A549 (cell line): Measurements from ENCODE around the gene ANGEL1.

ENCODE experiments used
- KDM1A ChIP-seq: fragments of 200-600 bp; sonication (generic); IDR thresholded peaks from 2 replicates; pipeline ENCODE4 v1.6.1; 2016; ENCODE audit warnings: low read depth, mild to moderate bottlenecking
- POLR2A ChIP-seq: IDR thresholded peaks from 2 replicates; pipeline ENCODE4 v1.6.1; 2012; ENCODE audit warnings: mild to moderate bottlenecking, low read length
- ZFP36 ChIP-seq: fragments of 450-650 bp; IDR thresholded peaks from 2 replicates; pipeline ENCODE4 v1.6.1; 2014; ENCODE audit warnings: borderline replicate concordance; ENCODE audit not compliant: partially characterized antibody
- TF ChIP-seq, protein P1 (sequence below): fragments of >200 bp; sonication (Bioruptor Twin); formaldehyde crosslinking; IDR thresholded peaks from 3 replicates; pipeline ENCODE4 v1.5.1; 2016
- TF ChIP-seq, protein P2 (sequence below): IDR thresholded peaks from 2 replicates; pipeline ENCODE4 v1.6.1; 2012
- TF ChIP-seq, protein P3 (sequence below): IDR thresholded peaks from 2 replicates; pipeline ENCODE4 v1.6.1; 2012; ENCODE audit warnings: low read depth, borderline replicate concordance

DNA sequence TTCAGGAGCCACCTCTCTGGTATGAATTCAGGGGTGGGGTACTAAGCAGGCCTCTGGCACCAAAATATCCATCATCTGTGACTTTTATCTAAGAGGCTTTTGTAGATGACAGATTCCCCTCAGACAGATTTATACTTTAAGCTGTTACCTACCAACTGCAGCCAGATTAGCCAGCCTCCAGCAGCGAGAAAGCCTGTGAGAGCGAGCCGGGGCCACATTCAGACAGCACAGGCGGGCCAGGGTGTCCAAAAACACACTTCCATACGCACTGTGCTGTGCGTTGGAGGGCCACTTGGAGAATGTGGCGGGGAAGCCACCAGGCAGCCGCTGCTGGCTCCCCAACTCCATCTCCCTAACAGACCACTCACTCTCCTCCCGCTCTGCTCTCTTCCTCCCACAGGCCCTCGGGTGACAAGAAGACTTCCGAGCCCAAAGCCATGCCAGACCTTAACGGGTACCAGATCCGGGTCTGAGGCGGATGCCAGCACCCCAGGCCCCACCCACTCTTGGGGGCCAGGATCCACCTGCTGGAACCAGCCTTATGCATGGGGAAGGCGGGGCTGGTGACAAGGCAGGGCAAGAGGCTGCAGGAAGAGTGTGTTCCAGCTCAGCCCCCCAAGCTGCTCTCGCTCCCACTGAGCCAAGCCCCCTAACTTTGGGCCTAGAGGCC, 34.0 kb downstream of the ANGEL1 start:
- TF ChIP-seq, protein P1, sequence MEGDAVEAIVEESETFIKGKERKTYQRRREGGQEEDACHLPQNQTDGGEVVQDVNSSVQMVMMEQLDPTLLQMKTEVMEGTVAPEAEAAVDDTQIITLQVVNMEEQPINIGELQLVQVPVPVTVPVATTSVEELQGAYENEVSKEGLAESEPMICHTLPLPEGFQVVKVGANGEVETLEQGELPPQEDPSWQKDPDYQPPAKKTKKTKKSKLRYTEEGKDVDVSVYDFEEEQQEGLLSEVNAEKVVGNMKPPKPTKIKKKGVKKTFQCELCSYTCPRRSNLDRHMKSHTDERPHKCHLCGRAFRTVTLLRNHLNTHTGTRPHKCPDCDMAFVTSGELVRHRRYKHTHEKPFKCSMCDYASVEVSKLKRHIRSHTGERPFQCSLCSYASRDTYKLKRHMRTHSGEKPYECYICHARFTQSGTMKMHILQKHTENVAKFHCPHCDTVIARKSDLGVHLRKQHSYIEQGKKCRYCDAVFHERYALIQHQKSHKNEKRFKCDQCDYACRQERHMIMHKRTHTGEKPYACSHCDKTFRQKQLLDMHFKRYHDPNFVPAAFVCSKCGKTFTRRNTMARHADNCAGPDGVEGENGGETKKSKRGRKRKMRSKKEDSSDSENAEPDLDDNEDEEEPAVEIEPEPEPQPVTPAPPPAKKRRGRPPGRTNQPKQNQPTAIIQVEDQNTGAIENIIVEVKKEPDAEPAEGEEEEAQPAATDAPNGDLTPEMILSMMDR: no peak
- TF ChIP-seq, protein P2, sequence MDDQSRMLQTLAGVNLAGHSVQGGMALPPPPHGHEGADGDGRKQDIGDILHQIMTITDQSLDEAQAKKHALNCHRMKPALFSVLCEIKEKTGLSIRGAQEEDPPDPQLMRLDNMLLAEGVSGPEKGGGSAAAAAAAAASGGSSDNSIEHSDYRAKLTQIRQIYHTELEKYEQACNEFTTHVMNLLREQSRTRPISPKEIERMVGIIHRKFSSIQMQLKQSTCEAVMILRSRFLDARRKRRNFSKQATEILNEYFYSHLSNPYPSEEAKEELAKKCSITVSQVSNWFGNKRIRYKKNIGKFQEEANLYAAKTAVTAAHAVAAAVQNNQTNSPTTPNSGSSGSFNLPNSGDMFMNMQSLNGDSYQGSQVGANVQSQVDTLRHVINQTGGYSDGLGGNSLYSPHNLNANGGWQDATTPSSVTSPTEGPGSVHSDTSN: no peak
- no peak for TF ChIP-seq KDM1A
- no peak for TF ChIP-seq ZFP36
- no peak for TF ChIP-seq POLR2A
- TF ChIP-seq, protein P3, sequence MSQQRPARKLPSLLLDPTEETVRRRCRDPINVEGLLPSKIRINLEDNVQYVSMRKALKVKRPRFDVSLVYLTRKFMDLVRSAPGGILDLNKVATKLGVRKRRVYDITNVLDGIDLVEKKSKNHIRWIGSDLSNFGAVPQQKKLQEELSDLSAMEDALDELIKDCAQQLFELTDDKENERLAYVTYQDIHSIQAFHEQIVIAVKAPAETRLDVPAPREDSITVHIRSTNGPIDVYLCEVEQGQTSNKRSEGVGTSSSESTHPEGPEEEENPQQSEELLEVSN: no peak
